SU-DHL-6 (cell line): ENCODE measurements around the gene MDP1.

ENCODE experiments used
- CTCF ChIP-seq: fragments of 200-600 bp; sonication (generic); IDR thresholded peaks from one replicate; pipeline ENCODE4 v1.5.1; 2017; ENCODE audit warnings: antibody characterized with exemption, mild to moderate bottlenecking, low read length, moderate library complexity; ENCODE audit not compliant: insufficient read depth, poor library complexity, severe bottlenecking
- EZH2phosphoT487 ChIP-seq: fragments of 200-600 bp; sonication (generic), shearing (Covaris generic); conservative IDR thresholded peaks from 2 replicates; pipeline ENCODE4 v1.6.1; 2018; ENCODE audit warnings: mild to moderate bottlenecking, antibody characterized with exemption, low read length, moderate library complexity, mixed read lengths

GRCh38 chr14:24172261-24172860 is 43.5 kb downstream of the MDP1 start:
- TF ChIP-seq CTCF (no peak), EZH2phosphoT487 (no peak)
